HG03045 (cell line): ENCODE data around the gene ZNF618.

Source experiments
- ATAC-seq: cut with Tn5 transposase; IDR thresholded peaks from one replicate; pipeline ENCODE4 v1.9.1; 2021; ENCODE audit warnings: mild to moderate bottlenecking, moderate library complexity; ENCODE audit not compliant: unreplicated experiment

Gene ZNF618

GRCh38 chr9:113953531-113953930 lies 77.4 kb downstream of the ZNF618 start:
- ATAC-seq = no peak

- no peak for ATAC-seq
Observed at GRCh38 chr9:113954591-113954990, 78.5 kb downstream of the ZNF618 start.

GRCh38 chr9:113955076-113955752 lies 79.1 kb downstream of the ZNF618 start:
- no peak for ATAC-seq

- ATAC-seq = no peak
Observed at GRCh38 chr9:113956901-113957300, 80.8 kb downstream of the ZNF618 start.

GRCh38 chr9:113957351-113957750 lies 81.2 kb downstream of the ZNF618 start:
- no peak for ATAC-seq

GRCh38 chr9:113957821-113958341 lies 81.8 kb downstream of the ZNF618 start:
- no peak for ATAC-seq

- ATAC-seq = no peak
Observed at GRCh38 chr9:113958556-113958955, 82.4 kb downstream of the ZNF618 start.

GRCh38 chr9:113960768-113961167 lies 84.7 kb downstream of the ZNF618 start:
- no peak for ATAC-seq

GRCh38 chr9:113962396-113962795 lies 86.3 kb downstream of the ZNF618 start:
- ATAC-seq = no peak

GRCh38 chr9:113963017-113963620 lies 87.0 kb downstream of the ZNF618 start:
- ATAC-seq = no peak

GRCh38 chr9:113963696-113964494 lies 87.8 kb downstream of the ZNF618 start:
- ATAC-seq = no peak

GRCh38 chr9:113964495-113965170 lies 88.5 kb downstream of the ZNF618 start:
- ATAC-seq = no peak

- ATAC-seq = no peak
Observed at GRCh38 chr9:113966394-113966793, 90.3 kb downstream of the ZNF618 start.

- ATAC-seq = no peak
Observed at GRCh38 chr9:113967380-113967779, 91.3 kb downstream of the ZNF618 start.

GRCh38 chr9:113969343-113969742 lies 93.2 kb downstream of the ZNF618 start:
- no peak for ATAC-seq

GRCh38 chr9:113973226-113973625 lies 97.1 kb downstream of the ZNF618 start:
- ATAC-seq = no peak

GRCh38 chr9:113973963-113974413 lies 97.9 kb downstream of the ZNF618 start:
- no peak for ATAC-seq

GRCh38 chr9:113976915-113977314 lies 100.8 kb downstream of the ZNF618 start:
- ATAC-seq = no peak

GRCh38 chr9:113978725-113979342 lies 102.7 kb downstream of the ZNF618 start:
- ATAC-seq = no peak

GRCh38 chr9:113979343-113980127 lies 103.4 kb downstream of the ZNF618 start:
- ATAC-seq = no peak
